Measurements from ENCODE around the gene EFNA2. TPM values are rescaled to one million over a fixed set of nuclear protein-coding genes. Genes with fewer than 3 reads are reported as not detected.

EFNA2 gene
- total RNA-seq, 1 experiment from 2014 or later = 14.3 TPM

GRCh38 chr19:1307755-1308303, 22.2 kb downstream of the EFNA2 start:
- Histone ChIP-seq H3K79me2 (ENCODE audit: insufficient read depth, low read length) (no peaks in the 10 kb centered on the region), H3K27me3 (ENCODE audit: insufficient read depth, low read length) (no peaks in the 10 kb centered on the region), H2AFZ (ENCODE audit: low read length) (no peak overlapping the region), H2BK15ac (ENCODE audit: low read depth, low read length) (no peak overlapping the region), H2BK5ac (ENCODE audit: insufficient read length, low read length) (no peak overlapping the region), H4K5ac (ENCODE audit: insufficient read length, low read depth, low read length) (no peak overlapping the region), H4K8ac (replicated peaks; ENCODE audit: insufficient read length, low read depth, low read length) (no peak overlapping the region), H3T11ph (ENCODE audit: low read length) (no peak overlapping the region), H3K4me2 (ENCODE audit: insufficient read depth, insufficient read length, low read length) (no peak overlapping the region), H4K20me1 (ENCODE audit: control insufficient read depth, insufficient read depth, insufficient read length) (no peaks in the 10 kb centered on the region), H2BK120ac (ENCODE audit: low read depth, low read length, poor library complexity, severe bottlenecking) (no peak overlapping the region), H3K9ac (ENCODE audit: extremely low read depth, insufficient read length, low read length) (no peak overlapping the region), H3K9me3 (ENCODE audit: control insufficient read depth, low read depth, low read length) (no peaks in the 10 kb centered on the region), H4K91ac (ENCODE audit: insufficient read length, low read depth, low read length) (no peak overlapping the region), H3K56ac (ENCODE audit: insufficient read length, low read depth, low read length) (no peak overlapping the region), H3K23me2 (ENCODE audit: insufficient read length, low read depth, low read length, poor library complexity, severe bottlenecking) (no peaks in the 10 kb centered on the region), H3K79me1 (ENCODE audit: insufficient read depth, low read depth, low read length, poor library complexity, severe bottlenecking) (no peaks in the 10 kb centered on the region), H2BK12ac (ENCODE audit: insufficient read length, low read depth, low read length) (no peak overlapping the region), H3K4me1 (ENCODE audit: insufficient read depth, low read length) (no peaks in the 10 kb centered on the region), H3K14ac (ENCODE audit: insufficient read depth, low read length) (no peak overlapping the region), H2BK20ac (ENCODE audit: low read depth, low read length, poor library complexity, severe bottlenecking) (no peak overlapping the region), H3K18ac (ENCODE audit: insufficient read length, low read depth, low read length) (no peak overlapping the region), H3K4ac (ENCODE audit: low read depth, low read length) (no peak overlapping the region), H2AK5ac (ENCODE audit: insufficient read length, low read length) (no peak overlapping the region), H3K23ac (ENCODE audit: insufficient read length, low read depth, low read length) (no peak overlapping the region), H3K27ac (ENCODE audit: insufficient read length, low read depth, low read length) (no peak overlapping the region)
- Mint-ChIP-seq H3K27ac (no peak overlapping the region), H3K4me1 (peaks cover 0 to 16% of the 10 kb centered on the region in 2 experiments; a peak in 3 of 4 replicates), H3K36me3 (ENCODE audit: insufficient read depth in 1 of 3, low read depth in 3 of 3) (no peaks in the 10 kb centered on the region), H3K27me3 (ENCODE audit: low read depth) (no peaks in the 10 kb centered on the region), H3K9me3 (no peaks in the 10 kb centered on the region; a peak in 1 of 5 replicates), H3K4me3 (no peak overlapping the region)
- no CpG with 5 or more reads among the region's 20 CpGs for WGBS (ENCODE audit: extremely low coverage, insufficient read length, low lambda C conversion rate)
- DNase-seq = no peak
- TF ChIP-seq, protein P1, sequence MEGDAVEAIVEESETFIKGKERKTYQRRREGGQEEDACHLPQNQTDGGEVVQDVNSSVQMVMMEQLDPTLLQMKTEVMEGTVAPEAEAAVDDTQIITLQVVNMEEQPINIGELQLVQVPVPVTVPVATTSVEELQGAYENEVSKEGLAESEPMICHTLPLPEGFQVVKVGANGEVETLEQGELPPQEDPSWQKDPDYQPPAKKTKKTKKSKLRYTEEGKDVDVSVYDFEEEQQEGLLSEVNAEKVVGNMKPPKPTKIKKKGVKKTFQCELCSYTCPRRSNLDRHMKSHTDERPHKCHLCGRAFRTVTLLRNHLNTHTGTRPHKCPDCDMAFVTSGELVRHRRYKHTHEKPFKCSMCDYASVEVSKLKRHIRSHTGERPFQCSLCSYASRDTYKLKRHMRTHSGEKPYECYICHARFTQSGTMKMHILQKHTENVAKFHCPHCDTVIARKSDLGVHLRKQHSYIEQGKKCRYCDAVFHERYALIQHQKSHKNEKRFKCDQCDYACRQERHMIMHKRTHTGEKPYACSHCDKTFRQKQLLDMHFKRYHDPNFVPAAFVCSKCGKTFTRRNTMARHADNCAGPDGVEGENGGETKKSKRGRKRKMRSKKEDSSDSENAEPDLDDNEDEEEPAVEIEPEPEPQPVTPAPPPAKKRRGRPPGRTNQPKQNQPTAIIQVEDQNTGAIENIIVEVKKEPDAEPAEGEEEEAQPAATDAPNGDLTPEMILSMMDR (conservative IDR thresholded peaks at IDR 0.05) = no peak
